ENCODE data around the gene OXT.

Gene OXT

GRCh38 chr20:3090565-3090964, 19.1 kb downstream of the OXT start:
- Histone ChIP-seq H3K9me3 (ENCODE audit: control insufficient read depth, insufficient read depth, low read length) (no peaks in the 10 kb centered on the region), H3K4me3 (ENCODE audit: low read length) (no peak overlapping the region), H3K4me2 (ENCODE audit: low read length) (no peak overlapping the region), H3K9me2 (replicated peaks; ENCODE audit: control insufficient read depth, low read length) (no peaks in the 10 kb centered on the region), H3K27ac (ENCODE audit: low read depth, low read length) (no peak overlapping the region), H3K4me1 (ENCODE audit: control insufficient read depth, low read length) (peaks cover 27% of the 10 kb centered on the region), H3K36me3 (ENCODE audit: control insufficient read depth, low read length) (no peaks in the 10 kb centered on the region), H4K20me1 (ENCODE audit: control insufficient read depth, insufficient read depth, low read depth, low read length) (no peaks in the 10 kb centered on the region), H3K79me2 (ENCODE audit: control insufficient read depth, low read length) (no peaks in the 10 kb centered on the region), H3K27me3 (ENCODE audit: control insufficient read depth, low read length) (peaks cover 34% of the 10 kb centered on the region), H3F3A (ENCODE audit: control insufficient read depth, insufficient read depth) (0 out of 2 replicates have a peak, but pooled peaks cover 2% of the 10 kb centered on the region)
- TF ChIP-seq EZH2phosphoT487 (IDR thresholded peaks at IDR 0.05; ENCODE audit: borderline replicate concordance, low read length) = no peak
- no peak for TF ChIP-seq CTCF (IDR thresholded peaks at IDR 0.05; ENCODE audit: low read depth, low read length, poor library complexity, severe bottlenecking)

GRCh38 chr20:3092611-3093379, 21.4 kb downstream of the OXT start:
- no peaks in the 10 kb centered on the region for H3K9me2 ChIP-seq (replicated peaks; ENCODE audit: control insufficient read depth, low read length)
- TF ChIP-seq CTCF (IDR thresholded peaks at IDR 0.05; ENCODE audit: low read depth, low read length, poor library complexity, severe bottlenecking) (no peak), EZH2phosphoT487 (IDR thresholded peaks at IDR 0.05; ENCODE audit: borderline replicate concordance, low read length) (peak; percentile 45; the same call in 1 of the 2 replicates)

GRCh38 chr20:3093861-3094361, 22.5 kb downstream of the OXT start:
- H3F3A ChIP-seq (ENCODE audit: control insufficient read depth, insufficient read depth) = 0 out of 2 replicates have a peak, but pooled peaks cover 2% of the 10 kb centered on the region
- H3K4me2 ChIP-seq (ENCODE audit: low read length) = peak overlapping the region; percentile 46
- no peaks in the 10 kb centered on the region for H3K79me2 ChIP-seq (ENCODE audit: control insufficient read depth, low read length)
- H3K9me3 ChIP-seq (ENCODE audit: control insufficient read depth, insufficient read depth, low read length) = no peaks in the 10 kb centered on the region
- H3K4me1 ChIP-seq (ENCODE audit: control insufficient read depth, low read length) = peaks cover 27% of the 10 kb centered on the region
- no peaks in the 10 kb centered on the region for H4K20me1 ChIP-seq (ENCODE audit: control insufficient read depth, insufficient read depth, low read depth, low read length)
- no peak overlapping the region for H3K27ac ChIP-seq (ENCODE audit: low read depth, low read length)
- no peak overlapping the region for H3K4me3 ChIP-seq (ENCODE audit: low read length)
- H3K9me2 ChIP-seq (replicated peaks; ENCODE audit: control insufficient read depth, low read length) = no peaks in the 10 kb centered on the region
- peaks cover 34% of the 10 kb centered on the region for H3K27me3 ChIP-seq (ENCODE audit: control insufficient read depth, low read length)
- no peak for TF ChIP-seq CTCF (IDR thresholded peaks at IDR 0.05; ENCODE audit: low read depth, low read length, poor library complexity, severe bottlenecking)
- no peaks in the 10 kb centered on the region for H3K36me3 ChIP-seq (ENCODE audit: control insufficient read depth, low read length)

More at GRCh38 chr20:3092611-3093379, 21.4 kb downstream of the OXT start:
- H4K20me1 ChIP-seq (ENCODE audit: control insufficient read depth, insufficient read depth, low read depth, low read length) = no peaks in the 10 kb centered on the region
- H3K9me3 ChIP-seq (ENCODE audit: control insufficient read depth, insufficient read depth, low read length) = no peaks in the 10 kb centered on the region
- peaks cover 27% of the 10 kb centered on the region for H3K4me1 ChIP-seq (ENCODE audit: control insufficient read depth, low read length)
- H3F3A ChIP-seq (ENCODE audit: control insufficient read depth, insufficient read depth) = 0 out of 2 replicates have a peak, but pooled peaks cover 2% of the 10 kb centered on the region
- peak overlapping the region; percentile 46 for H3K4me2 ChIP-seq (ENCODE audit: low read length)
- no peak overlapping the region for H3K27ac ChIP-seq (ENCODE audit: low read depth, low read length)
- H3K79me2 ChIP-seq (ENCODE audit: control insufficient read depth, low read length) = no peaks in the 10 kb centered on the region
- H3K27me3 ChIP-seq (ENCODE audit: control insufficient read depth, low read length) = peaks cover 34% of the 10 kb centered on the region
- H3K36me3 ChIP-seq (ENCODE audit: control insufficient read depth, low read length) = no peaks in the 10 kb centered on the region
- H3K4me3 ChIP-seq (ENCODE audit: low read length) = peak overlapping the region; percentile 29
